H9 (cell line): Measurements from ENCODE around the gene HMOX2. TPM values are rescaled to one million over a fixed set of nuclear protein-coding genes. Genes with fewer than 3 reads are reported as not detected.

Experiments used
- DNase-seq: peaks from one replicate; pipeline ENCODE4 v3.0.0-alpha.2; 2017
- H2AFZ ChIP-seq: one replicate; pipeline ENCODE4 v1.6.1; 2013; ENCODE audit warnings: mild to moderate bottlenecking, low read length, control low read depth, moderate library complexity
- H2AK5ac ChIP-seq: 2 replicates; pipeline ENCODE4 v1.6.1; 2013; ENCODE audit warnings: low read length, control low read depth, mixed read lengths; ENCODE audit not compliant: insufficient read length
- H2BK120ac ChIP-seq: one replicate; pipeline ENCODE4 v1.6.1; 2013; ENCODE audit warnings: low read depth, mild to moderate bottlenecking, low read length, control low read depth, inconsistent platforms; ENCODE audit not compliant: poor library complexity, severe bottlenecking
- H2BK12ac ChIP-seq: 2 replicates; pipeline ENCODE4 v1.6.1; 2013; ENCODE audit warnings: low read length, control low read depth, mixed read lengths, low read depth; ENCODE audit not compliant: insufficient read length
- H2BK15ac ChIP-seq: 2 replicates; pipeline ENCODE4 v1.6.1; 2013; ENCODE audit warnings: low read depth, low read length, control low read depth
- H2BK20ac ChIP-seq: one replicate; pipeline ENCODE4 v1.6.1; 2013; ENCODE audit warnings: low read depth, mild to moderate bottlenecking, low read length, control low read depth, inconsistent platforms; ENCODE audit not compliant: poor library complexity, severe bottlenecking
- H2BK5ac ChIP-seq: 2 replicates; pipeline ENCODE4 v1.6.1; 2013; ENCODE audit warnings: low read length, control low read depth, mixed read lengths; ENCODE audit not compliant: insufficient read length
- H3K14ac ChIP-seq: 2 replicates; pipeline ENCODE4 v1.6.1; 2013; ENCODE audit warnings: low read length, control low read depth; ENCODE audit not compliant: insufficient read depth
- H3K18ac ChIP-seq: 2 replicates; pipeline ENCODE4 v1.6.1; 2013; ENCODE audit warnings: low read depth, mild to moderate bottlenecking, mixed read lengths, low read length, control low read depth; ENCODE audit not compliant: insufficient read length
- H3K23ac ChIP-seq: 2 replicates; pipeline ENCODE4 v1.6.1; 2013; ENCODE audit warnings: low read length, control low read depth, mixed read lengths, low read depth; ENCODE audit not compliant: insufficient read length
- H3K23me2 ChIP-seq: 2 replicates; pipeline ENCODE4 v1.6.1; 2013; ENCODE audit warnings: low read depth, mild to moderate bottlenecking, mixed read lengths, low read length, control low read depth; ENCODE audit not compliant: insufficient read length, poor library complexity, severe bottlenecking
- H3K27ac ChIP-seq: 2 replicates; pipeline ENCODE4 v1.5.1; 2013; ENCODE audit warnings: low read length, control low read depth, mixed read lengths, low read depth; ENCODE audit not compliant: insufficient read length
- H3K27me3 ChIP-seq: 2 replicates; pipeline ENCODE4 v1.6.1; 2013; ENCODE audit warnings: low read length, control low read depth, inconsistent platforms; ENCODE audit not compliant: insufficient read depth
- H3K4ac ChIP-seq: 2 replicates; pipeline ENCODE4 v1.6.1; 2013; ENCODE audit warnings: low read depth, mild to moderate bottlenecking, control low read depth, inconsistent platforms, low read length, moderate library complexity
- H3K4me1 ChIP-seq: 2 replicates; pipeline ENCODE4 v1.6.1; 2013; ENCODE audit warnings: low read length, control low read depth, inconsistent platforms; ENCODE audit not compliant: insufficient read depth
- H3K4me2 ChIP-seq: 2 replicates; pipeline ENCODE4 v1.6.1; 2013; ENCODE audit warnings: low read length, control low read depth, mixed read lengths; ENCODE audit not compliant: insufficient read length, insufficient read depth
- H3K56ac ChIP-seq: 2 replicates; pipeline ENCODE4 v1.6.1; 2013; ENCODE audit warnings: low read depth, mild to moderate bottlenecking, mixed read lengths, low read length, control low read depth; ENCODE audit not compliant: insufficient read length
- H3K79me1 ChIP-seq: 2 replicates; pipeline ENCODE4 v1.6.1; 2013; ENCODE audit warnings: low read depth, mild to moderate bottlenecking, moderate library complexity, low read length, control low read depth, inconsistent platforms; ENCODE audit not compliant: insufficient read depth, poor library complexity, severe bottlenecking
- H3K79me2 ChIP-seq: 2 replicates; pipeline ENCODE4 v1.6.1; 2013; ENCODE audit warnings: low read length, control low read depth, inconsistent platforms; ENCODE audit not compliant: insufficient read depth
- H3K9ac ChIP-seq: 2 replicates; pipeline ENCODE4 v1.6.1; 2013; ENCODE audit warnings: low read length, control low read depth, mixed read lengths; ENCODE audit not compliant: insufficient read length; ENCODE audit errors: extremely low read depth
- H3K9me3 ChIP-seq: one replicate; pipeline ENCODE4 v1.6.1; 2013; ENCODE audit warnings: low read depth, low read length, inconsistent platforms; ENCODE audit not compliant: control insufficient read depth
- H3T11ph ChIP-seq: one replicate; pipeline ENCODE4 v1.6.1; 2013; ENCODE audit warnings: mild to moderate bottlenecking, low read length, control low read depth, inconsistent platforms
- H4K20me1 ChIP-seq: one replicate; pipeline ENCODE4 v1.6.1; 2013; ENCODE audit not compliant: control insufficient read depth, insufficient read length, insufficient read depth
- H4K5ac ChIP-seq: 2 replicates; pipeline ENCODE4 v1.6.1; 2013; ENCODE audit warnings: low read depth, mild to moderate bottlenecking, mixed read lengths, low read length, control low read depth; ENCODE audit not compliant: insufficient read length
- H4K8ac ChIP-seq: replicated peaks from 2 replicates; pipeline ENCODE4 v1.6.1; 2013; ENCODE audit warnings: low read length, control low read depth, mixed read lengths, low read depth; ENCODE audit not compliant: insufficient read length
- H4K91ac ChIP-seq: 2 replicates; pipeline ENCODE4 v1.6.1; 2013; ENCODE audit warnings: low read depth, mild to moderate bottlenecking, moderate library complexity, mixed read lengths, low read length, control low read depth; ENCODE audit not compliant: insufficient read length
- H3K27ac Mint-ChIP-seq, 3 experiments: 2 replicates in 2 of 3; 3 replicates in 1 of 3; pipeline ENCODE4 v1.8.0; 2020 to 2021; ENCODE audit warnings: mixed read lengths in 3 of 3, mild to moderate bottlenecking in 1 of 3, moderate library complexity in 1 of 3
- H3K27me3 Mint-ChIP-seq: 2 replicates; pipeline ENCODE4 v1.8.0; 2021; ENCODE audit warnings: low read depth, mild to moderate bottlenecking, moderate library complexity, mixed read lengths
- H3K36me3 Mint-ChIP-seq, 3 experiments: 2 replicates in 2 of 3; 3 replicates in 1 of 3; pipeline ENCODE4 v1.8.0; 2020 to 2021; ENCODE audit warnings: low read depth in 3 of 3, mixed read lengths in 3 of 3; ENCODE audit not compliant: insufficient read depth in 1 of 3
- H3K4me1 Mint-ChIP-seq, 2 experiments: 2 replicates each; pipeline ENCODE4 v1.8.0; 2020; ENCODE audit warnings: mixed read lengths in 2 of 2
- H3K4me3 Mint-ChIP-seq, 2 experiments: 2 replicates in 1 of 2; 3 replicates in 1 of 2; pipeline ENCODE4 v1.8.0; 2020 to 2021; ENCODE audit warnings: mild to moderate bottlenecking in 2 of 2, mixed read lengths in 2 of 2, moderate library complexity in 1 of 2
- H3K9me3 Mint-ChIP-seq, 2 experiments: 2 replicates in 1 of 2; 3 replicates in 1 of 2; pipeline ENCODE4 v1.8.0; 2020; ENCODE audit warnings: mild to moderate bottlenecking in 2 of 2, mixed read lengths in 2 of 2, moderate library complexity in 1 of 2
- WGBS: extraction: QIAGEN DNeasy Blood & Tissue Kit; methylation state at CpG from one replicate; pipeline ENCODE4 v1.1.7; 2013; ENCODE audit warnings: missing lambda C conversion rate, low lambda C conversion rate, mixed read lengths; ENCODE audit not compliant: insufficient read length; ENCODE audit errors: extremely low coverage; 5-methylcytosine and 5-hydroxymethylcytosine counted together
- total RNA-seq: library from RNA; stranded (reverse); gene quantifications from 2 replicates; pipeline ENCODE4 v1.2.1, GENCODE V29; 2021
- TF ChIP-seq, protein P1 (sequence below): fragments of 200-600 bp; sonication (generic); conservative IDR thresholded peaks from 3 replicates; pipeline ENCODE4 v1.8.0; 2021; ENCODE audit warnings: antibody characterized with exemption, mild to moderate bottlenecking

Gene HMOX2
- total RNA-seq, 1 experiment from 2014 or later, result 44.4 TPM

DNA sequence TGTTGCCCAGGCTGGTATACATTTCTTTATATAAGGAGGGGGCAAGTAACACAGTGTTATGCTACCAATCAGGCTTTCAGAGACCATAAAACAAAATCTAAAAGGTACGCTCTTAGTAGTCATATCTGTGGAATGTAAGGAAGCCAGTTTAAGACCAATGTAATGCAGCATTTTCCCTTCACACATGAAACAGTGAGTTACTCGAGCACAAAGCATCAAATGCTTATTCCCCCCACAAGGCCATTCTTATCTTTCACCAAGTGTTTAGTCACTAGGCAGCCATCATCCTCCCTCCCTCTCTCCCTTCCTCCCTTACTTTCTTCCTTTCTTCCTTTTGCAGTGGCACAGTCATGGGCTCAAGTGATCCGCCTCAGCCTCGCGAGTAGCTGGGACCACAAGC lies 12.8 kb downstream of the HMOX2 start:
- no peak overlapping the region for H2BK12ac ChIP-seq

More for the DNA sequence above, 12.8 kb downstream of the HMOX2 start:
- no peak overlapping the region for H3K4me2 ChIP-seq
- H3K23me2 ChIP-seq, result no peaks in the 10 kb centered on the region
- H3K79me1 ChIP-seq, result no peaks in the 10 kb centered on the region
- H3K79me2 ChIP-seq, result no peaks in the 10 kb centered on the region
- H3K27ac ChIP-seq, result no peak overlapping the region
- Mint-ChIP-seq H3K36me3 (peaks cover 0 to 18% (median 0%) of the 10 kb centered on the region in 3 experiments; a peak in 5 of 7 replicates), H3K4me3 (no peak overlapping the region), H3K27ac (peak overlapping the region in 1 of 3 experiments; percentile 64; a peak in 1 of 7 replicates), H3K4me1 (no peaks in the 10 kb centered on the region), H3K9me3 (no peaks in the 10 kb centered on the region), H3K27me3 (no peaks in the 10 kb centered on the region)
- no peak overlapping the region for H2AFZ ChIP-seq
- H4K8ac ChIP-seq, result no peak overlapping the region
- WGBS, result no CpG with 5 or more reads among the region's 5 CpGs
- H3K4ac ChIP-seq, result no peak overlapping the region
- H3K14ac ChIP-seq, result no peak overlapping the region
- TF ChIP-seq, protein P1, sequence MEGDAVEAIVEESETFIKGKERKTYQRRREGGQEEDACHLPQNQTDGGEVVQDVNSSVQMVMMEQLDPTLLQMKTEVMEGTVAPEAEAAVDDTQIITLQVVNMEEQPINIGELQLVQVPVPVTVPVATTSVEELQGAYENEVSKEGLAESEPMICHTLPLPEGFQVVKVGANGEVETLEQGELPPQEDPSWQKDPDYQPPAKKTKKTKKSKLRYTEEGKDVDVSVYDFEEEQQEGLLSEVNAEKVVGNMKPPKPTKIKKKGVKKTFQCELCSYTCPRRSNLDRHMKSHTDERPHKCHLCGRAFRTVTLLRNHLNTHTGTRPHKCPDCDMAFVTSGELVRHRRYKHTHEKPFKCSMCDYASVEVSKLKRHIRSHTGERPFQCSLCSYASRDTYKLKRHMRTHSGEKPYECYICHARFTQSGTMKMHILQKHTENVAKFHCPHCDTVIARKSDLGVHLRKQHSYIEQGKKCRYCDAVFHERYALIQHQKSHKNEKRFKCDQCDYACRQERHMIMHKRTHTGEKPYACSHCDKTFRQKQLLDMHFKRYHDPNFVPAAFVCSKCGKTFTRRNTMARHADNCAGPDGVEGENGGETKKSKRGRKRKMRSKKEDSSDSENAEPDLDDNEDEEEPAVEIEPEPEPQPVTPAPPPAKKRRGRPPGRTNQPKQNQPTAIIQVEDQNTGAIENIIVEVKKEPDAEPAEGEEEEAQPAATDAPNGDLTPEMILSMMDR, result no peak
- H2BK20ac ChIP-seq, result no peak overlapping the region
- H4K5ac ChIP-seq, result no peak overlapping the region
- no peaks in the 10 kb centered on the region for H3K4me1 ChIP-seq
- no peak for DNase-seq
- no peak overlapping the region for H2BK5ac ChIP-seq
- H4K91ac ChIP-seq, result no peak overlapping the region
- no peak overlapping the region for H3K56ac ChIP-seq
- H4K20me1 ChIP-seq, result no peaks in the 10 kb centered on the region
- H2AK5ac ChIP-seq, result no peak overlapping the region
- no peak overlapping the region for H3T11ph ChIP-seq
- H2BK120ac ChIP-seq, result no peak overlapping the region
- H3K27me3 ChIP-seq, result no peaks in the 10 kb centered on the region
- no peaks in the 10 kb centered on the region for H3K9me3 ChIP-seq
- no peak overlapping the region for H3K9ac ChIP-seq
- no peak overlapping the region for H3K23ac ChIP-seq
- H3K18ac ChIP-seq, result no peak overlapping the region
- H2BK15ac ChIP-seq, result no peak overlapping the region
